C4-2B (cell line): ENCODE results near the gene UGT1A9.

Experiments
- ZFX ChIP-seq: fragments of 450-650 bp; IDR thresholded peaks from 2 replicates; pipeline ENCODE4 v1.6.1; 2017
- TF ChIP-seq, protein P1 (sequence below): fragments of 450-650 bp; conservative IDR thresholded peaks from 2 replicates; pipeline ENCODE4 v1.5.1; 2017; ENCODE audit warnings: mild to moderate bottlenecking

DNA sequence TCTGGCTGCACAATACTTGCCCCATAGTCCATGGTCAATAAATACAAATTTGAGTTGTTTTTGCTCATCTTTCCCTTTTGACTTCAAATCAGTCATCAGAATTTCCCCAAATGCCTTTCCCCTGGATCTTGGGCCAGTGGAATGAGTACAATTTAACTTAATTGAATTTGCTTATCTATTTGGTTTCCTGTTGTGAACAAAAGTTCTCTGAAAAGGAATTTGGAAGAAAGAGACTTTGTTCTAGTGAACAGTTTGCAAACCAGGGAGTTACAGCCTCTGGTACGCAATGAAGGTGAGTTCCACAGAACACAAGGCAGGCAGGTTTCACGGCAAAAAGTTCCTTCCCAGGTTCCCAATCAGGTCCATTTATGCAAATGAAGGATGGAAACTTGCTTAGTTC is 87.2 kb downstream of the UGT1A9 start:
- TF ChIP-seq, protein P1, sequence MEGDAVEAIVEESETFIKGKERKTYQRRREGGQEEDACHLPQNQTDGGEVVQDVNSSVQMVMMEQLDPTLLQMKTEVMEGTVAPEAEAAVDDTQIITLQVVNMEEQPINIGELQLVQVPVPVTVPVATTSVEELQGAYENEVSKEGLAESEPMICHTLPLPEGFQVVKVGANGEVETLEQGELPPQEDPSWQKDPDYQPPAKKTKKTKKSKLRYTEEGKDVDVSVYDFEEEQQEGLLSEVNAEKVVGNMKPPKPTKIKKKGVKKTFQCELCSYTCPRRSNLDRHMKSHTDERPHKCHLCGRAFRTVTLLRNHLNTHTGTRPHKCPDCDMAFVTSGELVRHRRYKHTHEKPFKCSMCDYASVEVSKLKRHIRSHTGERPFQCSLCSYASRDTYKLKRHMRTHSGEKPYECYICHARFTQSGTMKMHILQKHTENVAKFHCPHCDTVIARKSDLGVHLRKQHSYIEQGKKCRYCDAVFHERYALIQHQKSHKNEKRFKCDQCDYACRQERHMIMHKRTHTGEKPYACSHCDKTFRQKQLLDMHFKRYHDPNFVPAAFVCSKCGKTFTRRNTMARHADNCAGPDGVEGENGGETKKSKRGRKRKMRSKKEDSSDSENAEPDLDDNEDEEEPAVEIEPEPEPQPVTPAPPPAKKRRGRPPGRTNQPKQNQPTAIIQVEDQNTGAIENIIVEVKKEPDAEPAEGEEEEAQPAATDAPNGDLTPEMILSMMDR, result no peak
- no peak for TF ChIP-seq ZFX
